NCI-H2107 treated with DMSO at 0.1 percent for 48 hours (cell line): Measurements from ENCODE around the gene DPEP2NB.
"Not testable (repeated sequence)": the region's sequence is repeated elsewhere in the genome, so short reads cannot be mapped to it uniquely, and the experiment has no call there.

Experiments
- DNase-seq: peaks from one replicate; lab custom pipeline; 2025; ENCODE audit not compliant: unreplicated experiment; lab: John Stamatoyannopoulos, UW

Gene DPEP2NB

GRCh38 chr16:67987460-67988160 is 28.1 kb downstream of the DPEP2NB start:
- DNase-seq: no peak

- DNase-seq: no peak
These were observed 28.8 kb downstream of the DPEP2NB start for GRCh38 chr16:67986949-67987348.

GRCh38 chr16:67982011-67982696 is 33.6 kb downstream of the DPEP2NB start:
- DNase-seq: no peak

GRCh38 chr16:67979955-67980678 is 35.6 kb downstream of the DPEP2NB start, which contains the start of gene DPEP3:
Gene DPEP3, minus strand, starts transcription at chr16:67980499. Its CDS starts 119 bp downstream, at chr16:67980380.
- DNase-seq: no peak

GRCh38 chr16:67977469-67978227 is 38.1 kb downstream of the DPEP2NB start:
- DNase-seq: no peak

GRCh38 chr16:67977005-67977404 is 38.7 kb downstream of the DPEP2NB start:
- DNase-seq: no peak

GRCh38 chr16:67976205-67976604 is 39.5 kb downstream of the DPEP2NB start:
- no peak for DNase-seq

GRCh38 chr16:67975321-67976105 is 40.2 kb downstream of the DPEP2NB start:
- DNase-seq: no peak

- DNase-seq: not testable (repeated sequence)
These were observed 43.4 kb downstream of the DPEP2NB start for GRCh38 chr16:67972285-67972684.

- no peak for DNase-seq
These were observed 44.6 kb downstream of the DPEP2NB start for GRCh38 chr16:67971111-67971510.

GRCh38 chr16:67969254-67970039 is 46.3 kb downstream of the DPEP2NB start:
- DNase-seq: no peak

- no peak for DNase-seq
These were observed 47.1 kb downstream of the DPEP2NB start, which contains the start of gene SLC12A4 for GRCh38 chr16:67968400-67969253. Gene SLC12A4, minus strand, starts transcription at chr16:67968637. Its CDS starts 84 bp downstream, at chr16:67968553.

GRCh38 chr16:67967958-67968399 is 47.7 kb downstream of the DPEP2NB start:
- no peak for DNase-seq

- DNase-seq: no peak
These were observed 48.3 kb downstream of the DPEP2NB start for GRCh38 chr16:67967183-67967957.

GRCh38 chr16:67966549-67967182 is 49.0 kb downstream of the DPEP2NB start:
- DNase-seq: no peak

GRCh38 chr16:67965668-67966548 is 49.8 kb downstream of the DPEP2NB start:
- DNase-seq: no peak
